SK-N-SH (cell line): ENCODE results near the gene PERCC1. TPM values are rescaled to one million over a fixed set of nuclear protein-coding genes. Genes with fewer than 3 reads are reported as not detected.

Experiments
- CTCF ChIA-PET: fragments of 300-600, 350-600 bp; formaldehyde crosslinking; extraction: SDS; loops from one replicate; lab custom pipeline; 2021; lab: Yijun Ruan, JAX
- POLR2A ChIA-PET: fragments of 350-600 bp; sonication (Branson Sonifier 250); formaldehyde crosslinking; extraction: SDS; loops from one replicate; lab custom pipeline; 2020; ENCODE audit warnings: antibody characterized with exemption, inconsistent platforms; lab: Yijun Ruan, JAX
- DNase-seq: peaks from one replicate; pipeline ENCODE4 v3.0.0; 2012
- H2AFZ ChIP-seq: fragments of 200-600 bp; sonication (generic); 2 replicates; pipeline ENCODE4 v1.8.1; 2016; ENCODE audit warnings: antibody characterized with exemption, mild to moderate bottlenecking, low read depth
- H3F3A ChIP-seq: fragments of 200-600 bp; sonication (generic); replicated peaks from 2 replicates; pipeline ENCODE3; 2016; ENCODE audit warnings: antibody characterized with exemption, mild to moderate bottlenecking; ENCODE audit not compliant: insufficient read depth
- H3K27ac ChIP-seq, 2 experiments: fragments of 200-500 bp in 1 of 2; fragments of 200-600 bp in 1 of 2; sonication (Bioruptor generic) in 1 of 2; sonication (generic), shearing (Covaris generic) in 1 of 2; 2 replicates each; pipeline versions ENCODE4 v1.5.1 to v1.6.1; 2014 to 2016; ENCODE audit warnings: low read depth in 2 of 2, inconsistent platforms in 1 of 2, low read length in 1 of 2, mild to moderate bottlenecking in 1 of 2, mixed read lengths in 1 of 2
- H3K27me3 ChIP-seq: fragments of 200-600 bp; sonication (generic), shearing (Covaris generic); 2 replicates; pipeline ENCODE4 v1.6.1; 2016; ENCODE audit warnings: mixed run types; ENCODE audit not compliant: insufficient read depth
- H3K36me3 ChIP-seq, 2 experiments: fragments of 200-500 bp in 1 of 2; fragments of 200-600 bp in 1 of 2; sonication (Bioruptor generic) in 1 of 2; sonication (generic) in 1 of 2; replicated peaks in 1 of 2; 2 replicates each; pipeline versions ENCODE3 to v1.5.1; 2014 to 2016; ENCODE audit warnings: low read length in 1 of 2, mild to moderate bottlenecking in 1 of 2; ENCODE audit not compliant: insufficient read depth in 2 of 2, control insufficient read depth in 1 of 2
- H3K4me1 ChIP-seq, 2 experiments: fragments of 200-500 bp in 1 of 2; fragments of 200-600 bp in 1 of 2; sonication (Bioruptor generic) in 1 of 2; sonication (generic), shearing (Covaris generic) in 1 of 2; 2 replicates each; pipeline versions ENCODE4 v1.5.1 to v1.6.1; 2014 to 2016; ENCODE audit warnings: low read depth in 1 of 2, low read length in 1 of 2, mixed run types in 1 of 2; ENCODE audit not compliant: insufficient read depth in 2 of 2, control insufficient read depth in 1 of 2
- H3K4me2 ChIP-seq: fragments of 200-600 bp; sonication (generic), shearing (Covaris generic); 2 replicates; pipeline ENCODE4 v1.6.1; 2017; ENCODE audit warnings: mixed run types
- H3K4me3 ChIP-seq, 2 experiments: fragments of 200-500 bp in 1 of 2; fragments of 200-600 bp in 1 of 2; sonication (Bioruptor generic) in 1 of 2; sonication (generic), shearing (Covaris generic) in 1 of 2; 2 replicates each; pipeline versions ENCODE4 v1.5.1 to v1.8.1; 2014 to 2016; ENCODE audit warnings: low read depth in 2 of 2, inconsistent platforms in 1 of 2, low read length in 1 of 2, mild to moderate bottlenecking in 1 of 2, mixed read lengths in 1 of 2, moderate library complexity in 1 of 2
- H3K79me2 ChIP-seq: fragments of 200-600 bp; sonication (generic); 2 replicates; pipeline ENCODE4 v1.8.1; 2017; ENCODE audit warnings: mild to moderate bottlenecking; ENCODE audit not compliant: insufficient read depth
- H3K9ac ChIP-seq: fragments of 200-600 bp; sonication (generic); 2 replicates; pipeline ENCODE4 v1.6.1; 2017; ENCODE audit warnings: mixed run types
- H3K9me2 ChIP-seq: fragments of 200-600 bp; sonication (generic); 2 replicates; pipeline ENCODE4 v1.6.1; 2017; ENCODE audit warnings: mixed run types
- H3K9me3 ChIP-seq: fragments of 200-600 bp; sonication (generic); 2 replicates; pipeline ENCODE4 v1.6.1; 2017; ENCODE audit warnings: mixed run types, mild to moderate bottlenecking, moderate library complexity
- H4K20me1 ChIP-seq: fragments of 200-600 bp; sonication (generic); 2 replicates; pipeline ENCODE4 v1.6.1; 2017; ENCODE audit warnings: mild to moderate bottlenecking, mixed run types; ENCODE audit not compliant: insufficient read depth
- CHD2 ChIP-seq: fragments of 150-350 bp; IDR thresholded peaks from 2 replicates; pipeline ENCODE4 v1.6.1; 2018; ENCODE audit warnings: low read length; ENCODE audit not compliant: partially characterized antibody
- ELF1 ChIP-seq: IDR thresholded peaks from 2 replicates; pipeline ENCODE4 v1.4.0; 2012
- EP300 ChIP-seq, 2 experiments: IDR thresholded peaks; 2 replicates each; pipeline versions ENCODE4 v1.4.0 to v1.6.1; 2012; ENCODE audit warnings: borderline replicate concordance in 1 of 2, low read depth in 1 of 2, low read length in 1 of 2
- FOXJ3 ChIP-seq: sonication (generic); formaldehyde crosslinking; IDR thresholded peaks from 2 replicates; pipeline ENCODE4 v1.5.1; 2020; ENCODE audit warnings: mild to moderate bottlenecking, missing genetic modification reagents
- FOXM1 ChIP-seq: IDR thresholded peaks from 2 replicates; pipeline ENCODE4 v1.4.0; 2012; ENCODE audit warnings: low read depth, mild to moderate bottlenecking
- GABPA ChIP-seq: IDR thresholded peaks from 2 replicates; pipeline ENCODE4 v1.4.0; 2012; ENCODE audit warnings: low read depth, mild to moderate bottlenecking
- GATA2 ChIP-seq: sonication (generic); formaldehyde crosslinking; IDR thresholded peaks from 2 replicates; pipeline ENCODE4 v1.5.0; 2020; ENCODE audit warnings: mild to moderate bottlenecking, missing genetic modification reagents
- IRF3 ChIP-seq: fragments of 150-350 bp; IDR thresholded peaks from 2 replicates; pipeline ENCODE4 v1.6.1; 2016; ENCODE audit warnings: mild to moderate bottlenecking, low read depth, low read length
- MEF2A ChIP-seq: IDR thresholded peaks from 2 replicates; pipeline ENCODE4 v1.4.0; 2012; ENCODE audit warnings: low read depth, borderline replicate concordance
- MXI1 ChIP-seq: IDR thresholded peaks from 2 replicates; pipeline ENCODE4 v1.6.1; 2012; ENCODE audit warnings: mild to moderate bottlenecking, low read depth, low read length, improper control_type of control experiment
- NRF1 ChIP-seq: IDR thresholded peaks from 2 replicates; pipeline ENCODE4 v1.6.1; 2012; ENCODE audit warnings: low read depth, mild to moderate bottlenecking, low read length
- PBX3 ChIP-seq: IDR thresholded peaks from 2 replicates; pipeline ENCODE4; 2012
- RAD21 ChIP-seq: IDR thresholded peaks from 2 replicates; pipeline ENCODE4 v1.6.1; 2012; ENCODE audit warnings: mild to moderate bottlenecking, low read length
- RXRA ChIP-seq: IDR thresholded peaks from 2 replicates; pipeline ENCODE4 v1.4.0; 2012; ENCODE audit warnings: low read depth, mild to moderate bottlenecking, borderline replicate concordance
- SIN3A ChIP-seq: IDR thresholded peaks from 2 replicates; pipeline ENCODE4 v1.6.1; 2012; ENCODE audit warnings: low read depth, mild to moderate bottlenecking, low read length, moderate library complexity, borderline replicate concordance
- SMC3 ChIP-seq: IDR thresholded peaks from 2 replicates; pipeline ENCODE4 v1.6.1; 2012; ENCODE audit warnings: low read depth, low read length, improper control_type of control experiment
- YY1 ChIP-seq: IDR thresholded peaks from 2 replicates; pipeline ENCODE4 v1.4.0; 2012; ENCODE audit warnings: low read depth, mild to moderate bottlenecking
- WGBS: methylation state at CpG from one replicate; pipeline ENCODE4 v1.1.6; 2017; ENCODE audit warnings: low lambda C conversion rate; 5-methylcytosine and 5-hydroxymethylcytosine counted together
- polyA plus RNA-seq, 3 experiments: library from polyadenylated mRNA; depleted of rRNA; stranded (reverse); fragments of >200 nt; gene quantifications; 2 replicates each; pipeline ENCODE4 v1.2.3, GENCODE V29; 2012
- TF ChIP-seq, protein P1 (sequence below): IDR thresholded peaks from 2 replicates; pipeline ENCODE4 v1.4.0; 2012; ENCODE audit warnings: low read depth

Gene PERCC1
- polyA plus RNA-seq, 1 of the 3 experiments (the other 2 are of a cell fraction): not detected

GRCh38 chr16:1450841-1451240, 20.0 kb downstream of the PERCC1 start:
- H3K4me3 ChIP-seq: no peak overlapping the region
- H3K27me3 ChIP-seq: no peaks in the 10 kb centered on the region
- H3K9me3 ChIP-seq: no peaks in the 10 kb centered on the region
- H3K27ac ChIP-seq: no peak overlapping the region
- H3K9me2 ChIP-seq: no peaks in the 10 kb centered on the region
- WGBS: 97% methylated on average over 10 of the region's 21 CpGs
- peaks cover 0 to 38% of the 10 kb centered on the region in 2 experiments for H3K36me3 ChIP-seq
- H3K4me2 ChIP-seq: no peak overlapping the region
- H2AFZ ChIP-seq: no peak overlapping the region
- H3K4me1 ChIP-seq: no peaks in the 10 kb centered on the region
- H3F3A ChIP-seq: no peaks in the 10 kb centered on the region
- TF ChIP-seq FOXM1 (no peak), RXRA (no peak), GABPA (no peak), SMC3 (no peak)
- TF ChIP-seq, all 33 proteins: peak for 0
- no peaks in the 10 kb centered on the region for H4K20me1 ChIP-seq
- ChIA-PET POLR2A (no interaction called here), CTCF (no interaction called here)
- H3K9ac ChIP-seq: no peak overlapping the region
- no peaks in the 10 kb centered on the region for H3K79me2 ChIP-seq
- DNase-seq: no peak

DNA sequence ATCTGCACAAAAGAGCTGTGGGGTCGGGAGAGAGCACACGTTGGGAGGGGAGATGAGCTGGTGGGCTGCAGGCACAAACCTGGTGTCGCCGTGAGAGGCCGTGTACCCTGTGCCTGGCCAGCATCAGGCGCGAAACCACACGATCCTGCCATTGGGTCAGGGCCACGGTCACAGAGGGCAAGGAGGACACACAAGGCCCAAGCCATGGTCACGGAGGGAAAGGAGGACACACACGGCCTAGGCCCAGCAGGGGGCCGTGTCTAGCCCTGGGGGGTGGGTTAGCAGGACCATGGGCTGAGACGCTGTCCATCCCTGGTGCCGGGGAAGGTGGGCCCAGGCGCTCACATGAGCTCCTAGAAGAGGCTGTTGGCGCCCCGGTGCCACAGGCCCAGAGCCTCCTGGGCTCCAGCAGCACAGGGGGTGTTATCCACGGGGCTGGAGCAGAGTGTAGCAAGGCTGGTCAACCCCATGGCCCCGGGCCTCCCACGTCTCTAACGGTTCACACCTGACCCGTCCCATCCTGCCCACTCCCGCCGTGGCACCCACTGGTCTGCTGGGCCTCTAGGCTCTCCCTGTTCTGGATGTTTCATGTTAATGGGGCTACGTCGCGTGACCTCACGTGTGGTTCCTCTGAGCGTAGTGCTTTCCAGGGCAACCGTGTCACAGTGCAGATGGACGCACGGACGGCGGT, 21.0 kb downstream of the PERCC1 start:
- POLR2A ChIA-PET: no interaction called here
- H3K36me3 ChIP-seq: peaks cover 0 to 39% of the 10 kb centered on the region in 2 experiments
- no peak for DNase-seq
- H4K20me1 ChIP-seq: no peaks in the 10 kb centered on the region
- no peaks in the 10 kb centered on the region for H3K79me2 ChIP-seq
- H2AFZ ChIP-seq: no peak overlapping the region
- H3K27me3 ChIP-seq: no peaks in the 10 kb centered on the region
- H3K27ac ChIP-seq: no peak overlapping the region
- TF ChIP-seq SMC3 (no peak), IRF3 (no peak), MXI1 (no peak), MEF2A (no peak), RAD21 (no peak), RXRA (no peak), YY1 (no peak), GABPA (no peak), GATA2 (CRISPR knock-in tag) (no peak), EP300 (IDR thresholded peaks at IDR 0.05; ENCODE audit: borderline replicate concordance in 1 of 2, low read depth in 1 of 2, low read length in 1 of 2) (no peak), FOXJ3 (CRISPR knock-in tag) (no peak), CHD2 (no peak), NRF1 (no peak), PBX3 (no peak), ELF1 (no peak), SIN3A (no peak)
- TF ChIP-seq, protein P1, sequence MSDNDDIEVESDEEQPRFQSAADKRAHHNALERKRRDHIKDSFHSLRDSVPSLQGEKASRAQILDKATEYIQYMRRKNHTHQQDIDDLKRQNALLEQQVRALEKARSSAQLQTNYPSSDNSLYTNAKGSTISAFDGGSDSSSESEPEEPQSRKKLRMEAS: no peak
- H3K9me3 ChIP-seq: no peaks in the 10 kb centered on the region
- 94% methylated on average over 14 of the region's 34 CpGs for WGBS
- CTCF ChIA-PET: no interaction called here
- no peaks in the 10 kb centered on the region for H3K9me2 ChIP-seq
- no peak overlapping the region for H3K4me2 ChIP-seq
- H3K9ac ChIP-seq: no peak overlapping the region
- no peaks in the 10 kb centered on the region for H3K4me1 ChIP-seq
- no peaks in the 10 kb centered on the region for H3F3A ChIP-seq
- H3K4me3 ChIP-seq: no peak overlapping the region
